ENCODE measurements around the gene LRRC19.

GRCh38 chr9:26973989-26974388 is 31.5 kb downstream of the LRRC19 start:
- TF ChIP-seq CTCF (IDR thresholded peaks at IDR 0.05) (no peak), POLR2A (IDR thresholded peaks at IDR 0.05) (no peak)
